ENCODE measurements around the gene SPATA6. TPM values are rescaled to one million over a fixed set of nuclear protein-coding genes. Genes with fewer than 3 reads are reported as not detected.
"Not testable (repeated sequence)": the region's sequence is repeated elsewhere in the genome, so short reads cannot be mapped to it uniquely, and the experiment has no call there.

SPATA6 gene
- total RNA-seq, 1 donor from 2014 or later = 16.7 TPM

- no peak for DNase-seq (ENCODE audit: low spot score in 2 of 2)
- FAIRE-seq = no peak
Measured at GRCh38 chr1:48374785-48375184, 97.2 kb downstream of the SPATA6 start.

GRCh38 chr1:48371598-48371997 lies 100.4 kb downstream of the SPATA6 start:
- no peak for DNase-seq (ENCODE audit: low spot score in 2 of 2)
- no peak for FAIRE-seq

DNA sequence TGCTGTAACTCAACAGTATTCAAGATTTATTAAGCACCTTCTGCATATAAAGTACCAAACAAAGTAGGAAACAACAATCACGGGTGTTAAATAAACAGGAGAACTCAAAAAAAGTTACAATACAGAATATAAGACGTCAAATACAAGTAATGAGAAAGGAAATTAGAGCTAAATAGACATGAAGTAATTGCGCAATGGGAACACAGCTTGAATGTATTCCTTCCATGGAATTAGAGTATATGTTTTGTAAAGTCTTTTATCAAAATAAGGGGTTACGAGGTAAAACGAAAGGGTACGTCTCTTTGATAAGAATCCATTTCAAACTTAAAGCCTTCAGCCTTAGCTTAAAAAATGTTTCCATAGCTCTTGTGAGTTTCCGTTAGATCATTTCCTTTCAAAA lies 109.1 kb downstream of the SPATA6 start:
- DNase-seq (ENCODE audit: low spot score in 2 of 2) = no peak
- no peak for FAIRE-seq

- FAIRE-seq = no peak
Measured at GRCh38 chr1:48356901-48357300, 115.1 kb downstream of the SPATA6 start.

DNA sequence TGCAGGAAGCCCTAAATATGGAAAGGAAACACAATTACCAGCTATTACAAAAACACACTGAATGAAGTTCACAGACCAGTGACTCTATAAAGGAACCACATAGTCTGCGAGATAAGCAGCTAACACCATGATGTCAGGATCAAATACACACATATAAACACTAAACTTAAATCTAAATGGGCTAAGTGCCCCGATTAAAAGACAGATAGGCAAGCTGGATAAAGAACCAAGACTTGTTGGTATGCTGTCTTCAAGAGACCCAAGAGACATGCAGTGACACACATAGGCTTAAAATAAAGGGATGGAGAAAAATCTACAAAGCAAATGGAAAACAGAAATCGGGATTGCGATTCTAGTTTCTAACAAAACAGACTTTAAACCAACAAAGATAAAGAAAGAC lies 127.6 kb downstream of the SPATA6 start:
- no peak for DNase-seq (ENCODE audit: low spot score in 2 of 2)
- FAIRE-seq = no peak

More at GRCh38 chr1:48356901-48357300, 115.1 kb downstream of the SPATA6 start:
- no peak for DNase-seq (ENCODE audit: low spot score in 2 of 2)

- DNase-seq (ENCODE audit: low spot score in 2 of 2) (no peak), FAIRE-seq (no peak)
Measured at GRCh38 chr1:48341221-48341620, 130.8 kb downstream of the SPATA6 start.

DNA sequence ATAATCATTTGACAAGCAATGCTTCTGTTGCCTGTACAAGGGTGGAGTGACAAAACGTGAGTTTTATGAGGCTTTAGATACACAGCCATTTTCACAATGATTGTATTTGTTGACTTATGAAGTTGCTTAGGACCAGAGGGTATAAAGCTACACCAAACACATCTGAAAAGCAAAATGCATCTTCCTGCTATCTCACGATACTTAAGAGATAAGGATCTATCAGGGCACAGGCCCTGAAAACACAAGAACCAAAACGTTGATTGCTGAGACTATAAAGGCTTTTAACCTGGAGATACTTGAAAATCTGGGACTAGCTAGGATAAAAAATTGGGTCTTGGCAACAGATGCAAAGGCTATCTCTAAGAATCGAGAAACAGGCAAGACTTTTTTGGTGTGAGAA lies 133.7 kb downstream of the SPATA6 start:
- DNase-seq (ENCODE audit: low spot score in 2 of 2) (no peak), FAIRE-seq (no peak)

DNA sequence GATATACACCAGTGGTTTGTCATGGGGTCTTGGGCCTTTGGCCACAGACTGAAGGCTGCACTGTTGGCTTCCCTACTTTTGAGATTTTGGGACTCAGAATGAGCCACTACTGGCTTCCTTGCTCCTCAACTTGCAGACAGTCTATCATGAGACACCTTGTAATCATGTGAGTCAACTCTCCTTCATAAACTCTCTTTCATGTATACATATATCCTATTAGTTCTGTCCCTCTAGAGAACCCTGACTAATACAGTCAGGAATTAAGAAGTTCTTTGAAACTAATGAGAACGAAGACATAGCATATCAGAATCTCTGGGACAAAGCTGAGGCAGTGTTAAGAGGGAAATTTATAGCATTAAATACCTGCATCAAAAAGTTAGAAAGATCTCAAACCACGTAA lies 138.7 kb downstream of the SPATA6 start:
- no peak for DNase-seq (ENCODE audit: low spot score in 2 of 2)
- FAIRE-seq = no peak

DNA sequence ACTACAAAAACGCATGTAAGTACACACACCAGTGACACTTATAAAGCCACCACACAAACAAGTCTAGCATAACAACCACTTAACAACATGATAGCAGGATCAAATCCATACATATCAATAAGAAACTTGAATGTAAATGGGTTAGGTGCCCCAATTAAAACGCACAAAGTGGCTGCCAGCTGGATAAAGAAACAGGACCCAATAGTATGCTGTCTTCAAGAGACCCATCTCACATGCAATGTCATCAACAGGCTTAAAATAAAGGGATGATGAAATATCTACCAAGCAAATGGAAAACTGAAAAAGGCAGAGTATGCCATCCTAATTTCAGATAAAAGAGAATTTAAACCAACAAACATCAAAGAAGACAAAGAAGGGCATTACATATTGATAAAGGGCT lies 139.9 kb downstream of the SPATA6 start:
- FAIRE-seq (no peak), DNase-seq (ENCODE audit: low spot score in 2 of 2) (no peak)

GRCh38 chr1:48329905-48330304 lies 142.1 kb downstream of the SPATA6 start:
- no peak for DNase-seq (ENCODE audit: low spot score in 2 of 2)
- FAIRE-seq = no peak

GRCh38 chr1:48329486-48329885 lies 142.5 kb downstream of the SPATA6 start:
- no peak for FAIRE-seq
- DNase-seq (ENCODE audit: low spot score in 2 of 2) = no peak

DNA sequence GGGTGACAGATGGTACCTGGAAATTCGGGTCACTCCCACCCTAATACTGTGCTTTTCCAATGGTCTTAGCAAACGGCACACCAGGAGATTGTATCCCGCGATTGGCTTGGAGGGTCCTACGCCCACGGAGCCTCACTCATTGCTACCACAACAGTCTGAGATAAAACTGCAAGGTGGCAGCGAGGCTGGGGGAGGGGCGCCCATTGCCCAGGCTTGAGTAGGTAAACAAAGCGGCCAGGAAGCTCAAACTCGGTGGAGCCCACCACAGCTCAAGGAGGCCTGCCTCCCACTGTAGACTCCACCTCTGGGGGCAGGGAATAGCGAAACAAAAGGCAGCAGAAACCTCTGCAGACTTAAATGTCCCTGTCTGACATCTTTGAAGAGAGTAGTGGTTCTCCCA lies 160.2 kb downstream of the SPATA6 start:
- not testable (repeated sequence) for DNase-seq (ENCODE audit: low spot score in 2 of 2); FAIRE-seq

DNA sequence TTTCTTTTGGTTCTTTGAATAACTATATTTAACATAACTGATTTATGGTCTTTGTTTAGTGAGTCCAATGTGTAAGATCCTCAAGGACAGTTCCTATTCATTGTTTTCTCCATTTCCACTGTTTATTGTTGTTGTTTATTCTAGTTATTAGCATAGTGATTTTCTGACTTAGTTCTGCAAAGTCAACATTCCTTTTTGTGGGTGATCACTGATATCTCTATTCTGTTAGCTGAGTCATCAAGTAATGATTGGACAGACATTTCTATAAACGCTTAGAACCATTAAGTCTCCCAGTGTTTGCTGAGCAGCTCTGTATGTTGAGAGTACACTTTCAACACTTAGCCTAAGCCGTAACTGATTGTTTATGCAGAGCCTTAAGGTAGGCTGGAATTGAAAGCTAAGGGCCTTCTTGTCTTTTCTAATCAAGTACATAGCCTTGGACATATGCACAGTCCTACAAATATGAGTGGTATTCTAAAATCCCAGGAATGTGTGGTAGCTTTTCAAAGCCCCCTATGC lies 162.4 kb downstream of the SPATA6 start:
- DNase-seq (ENCODE audit: low spot score in 2 of 2) = no peak
- FAIRE-seq = no peak

DNA sequence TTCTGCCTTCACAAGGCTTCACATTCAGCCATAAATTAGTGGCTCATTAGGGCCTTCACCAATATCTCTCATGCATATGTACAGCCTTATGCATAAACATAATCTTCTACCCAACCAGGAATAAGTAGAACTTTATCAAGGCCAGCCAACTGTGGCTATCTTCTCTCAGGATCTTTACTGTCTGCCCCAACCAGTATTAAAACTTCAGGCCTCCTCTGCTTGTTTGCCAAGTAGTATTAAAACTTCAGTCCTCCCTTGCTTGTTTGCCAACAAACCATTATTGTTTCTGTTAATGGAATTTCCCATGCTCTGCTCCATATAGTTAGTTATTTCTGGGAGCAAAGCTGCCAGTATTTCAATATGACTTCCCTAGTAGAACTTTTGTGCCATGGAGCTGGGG lies 169.4 kb downstream of the SPATA6 start:
- no peak for FAIRE-seq
- DNase-seq (ENCODE audit: low spot score in 2 of 2) = no peak

- FAIRE-seq (no peak), DNase-seq (ENCODE audit: low spot score in 2 of 2) (no peak)
Measured at GRCh38 chr1:48294656-48295055, 177.3 kb downstream of the SPATA6 start.

DNA sequence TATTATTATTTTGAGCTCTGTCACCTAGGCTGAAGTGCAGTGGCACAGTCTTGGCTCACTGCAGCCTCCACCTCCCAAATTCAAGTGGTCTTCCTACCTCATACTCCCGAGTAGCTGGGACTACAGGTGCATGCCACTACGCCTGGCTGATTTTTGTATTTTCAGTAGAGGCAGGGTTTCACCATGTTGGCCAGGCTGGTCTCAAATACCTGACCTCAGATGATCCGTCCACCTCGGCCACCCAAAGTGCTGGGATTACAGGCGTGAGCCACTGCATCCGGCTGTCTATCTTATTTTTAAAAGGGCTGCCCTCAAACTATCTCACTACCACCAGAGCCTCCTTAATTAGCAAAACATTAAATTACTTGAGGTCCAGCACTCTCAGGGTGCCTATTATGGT lies 177.9 kb downstream of the SPATA6 start:
- not testable (repeated sequence) for FAIRE-seq

GRCh38 chr1:48292706-48293105 lies 179.3 kb downstream of the SPATA6 start:
- DNase-seq (ENCODE audit: low spot score in 2 of 2) (no peak), FAIRE-seq (no peak)

More for the DNA sequence above, 177.9 kb downstream of the SPATA6 start:
- not testable (repeated sequence) for DNase-seq (ENCODE audit: low spot score in 2 of 2)

GRCh38 chr1:48291421-48291820 lies 180.6 kb downstream of the SPATA6 start:
- no peak for DNase-seq (ENCODE audit: low spot score in 2 of 2)
- no peak for FAIRE-seq

- FAIRE-seq (no peak), DNase-seq (ENCODE audit: low spot score in 2 of 2) (no peak)
Measured at GRCh38 chr1:48285525-48285924, 186.5 kb downstream of the SPATA6 start.

DNA sequence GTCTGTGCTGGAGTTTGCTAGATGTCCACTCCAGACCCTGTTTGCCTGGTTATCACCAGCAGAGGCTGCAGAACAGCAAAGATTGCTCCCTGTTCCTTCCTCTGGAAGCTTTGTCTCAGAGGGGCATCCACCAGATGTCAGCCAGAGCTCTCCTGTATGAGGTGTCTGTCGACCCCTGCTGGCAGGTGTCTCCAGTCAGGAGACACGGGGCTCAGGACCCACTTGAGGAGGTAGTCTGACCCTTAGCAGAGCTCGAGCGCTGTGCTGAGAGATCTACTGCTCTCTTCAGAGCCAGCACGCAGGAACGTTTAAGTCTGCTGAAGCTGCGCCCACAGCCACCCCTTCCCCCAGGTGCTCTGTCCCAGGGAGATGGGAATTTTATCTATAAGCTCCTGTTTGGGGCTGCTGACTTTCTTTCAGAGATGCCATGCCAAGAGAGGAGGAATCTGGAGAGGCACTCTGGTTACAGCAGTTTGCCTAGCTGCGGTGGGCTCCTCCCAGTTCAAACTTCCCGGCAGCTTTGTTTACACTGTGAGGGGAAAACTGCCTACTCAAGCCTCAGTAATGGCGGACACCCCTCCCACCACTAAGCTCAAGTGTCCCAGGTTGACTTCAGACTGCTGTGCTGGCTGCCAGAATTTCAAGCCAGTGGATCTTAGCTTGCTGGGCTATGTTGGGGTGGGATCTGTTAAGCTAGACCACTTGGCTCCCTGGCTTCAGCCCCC lies 187.1 kb downstream of the SPATA6 start:
- FAIRE-seq = not testable (repeated sequence)

DNA sequence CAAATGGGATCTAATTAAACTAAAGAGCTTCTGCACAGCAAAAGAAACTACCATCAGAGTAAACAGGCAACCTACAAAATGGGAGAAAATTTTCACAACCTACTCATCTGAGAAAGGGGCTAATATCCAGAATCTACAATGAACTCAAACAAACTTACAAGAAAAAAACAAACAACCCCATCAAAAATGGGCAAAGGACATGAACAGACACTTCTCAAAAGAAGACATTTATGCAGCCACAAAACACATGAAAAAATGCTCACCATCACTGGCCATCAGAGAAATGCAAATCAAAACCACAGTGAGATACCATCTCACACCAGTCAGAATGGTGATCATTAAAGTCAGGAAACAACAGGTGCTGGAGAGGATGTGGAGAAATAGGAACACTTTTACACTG lies 189.7 kb downstream of the SPATA6 start:
- FAIRE-seq = not testable (repeated sequence)

More for the DNA sequence above, 187.1 kb downstream of the SPATA6 start:
- not testable (repeated sequence) for DNase-seq (ENCODE audit: low spot score in 2 of 2)

DNA sequence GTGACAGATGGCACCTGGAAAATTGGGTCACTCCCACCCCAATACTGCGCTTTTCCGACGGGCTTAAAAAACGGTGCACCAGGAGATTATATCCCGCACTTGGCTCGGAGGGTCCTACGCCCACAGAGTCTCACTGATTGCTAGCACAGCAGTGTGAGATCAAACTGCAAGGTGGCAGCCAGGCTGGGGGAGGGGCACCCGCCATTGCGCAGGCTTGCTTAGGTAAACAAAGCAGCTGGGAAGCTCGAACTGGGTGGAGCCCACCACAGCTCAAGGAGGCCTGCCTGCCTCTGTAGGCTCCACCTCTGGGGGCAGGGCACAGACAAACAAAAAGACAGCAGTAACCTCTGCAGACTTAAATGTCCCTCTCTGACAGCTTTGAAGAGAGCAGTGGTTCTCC lies 194.6 kb downstream of the SPATA6 start:
- DNase-seq (ENCODE audit: low spot score in 2 of 2); FAIRE-seq: not testable (repeated sequence)

More for the DNA sequence above, 189.7 kb downstream of the SPATA6 start:
- DNase-seq (ENCODE audit: low spot score in 2 of 2) = not testable (repeated sequence)
